Measurements from ENCODE around the gene PHF19.

Gene PHF19

GRCh38 chr9:120874226-120875194 lies 2.5 kb downstream of the PHF19 start:
- peaks cover 27 to 29% of the 10 kb centered on the region in 2 experiments for H3K4me1 ChIP-seq (ENCODE audit: control insufficient read depth in 1 of 2, insufficient read depth in 1 of 2, low read depth in 1 of 2, low read length in 1 of 2)
- no peak overlapping the region for H3K4me3 ChIP-seq (ENCODE audit: low read depth in 1 of 2, low read length in 1 of 2)
- H3K9me3 ChIP-seq, result no peaks in the 10 kb centered on the region
- H3K36me3 ChIP-seq, result peaks cover 8% of the 10 kb centered on the region
- no peak for TF ChIP-seq CTCF (IDR thresholded peaks at IDR 0.05)
- H3K27ac ChIP-seq, result peak overlapping the region; percentile 85
- H3K27me3 ChIP-seq, result no peaks in the 10 kb centered on the region

- Histone ChIP-seq H3K4me1 (ENCODE audit: control insufficient read depth in 1 of 2, insufficient read depth in 1 of 2, low read depth in 1 of 2, low read length in 1 of 2) (peaks cover 33 to 36% of the 10 kb centered on the region in 2 experiments), H3K27ac (no peak overlapping the region), H3K9me3 (no peaks in the 10 kb centered on the region), H3K27me3 (no peaks in the 10 kb centered on the region), H3K36me3 (peaks cover 8% of the 10 kb centered on the region), H3K4me3 (ENCODE audit: low read depth in 1 of 2, low read length in 1 of 2) (no peak overlapping the region)
- no peak for TF ChIP-seq CTCF (IDR thresholded peaks at IDR 0.05)
Measured at GRCh38 chr9:120873512-120873911, 3.5 kb downstream of the PHF19 start.

- no peak overlapping the region for H3K4me3 ChIP-seq (ENCODE audit: low read depth in 1 of 2, low read length in 1 of 2)
- no peak for TF ChIP-seq CTCF (IDR thresholded peaks at IDR 0.05)
- no peaks in the 10 kb centered on the region for H3K9me3 ChIP-seq
- no peaks in the 10 kb centered on the region for H3K27me3 ChIP-seq
- H3K36me3 ChIP-seq, result peaks cover 8% of the 10 kb centered on the region
- H3K27ac ChIP-seq, result no peak overlapping the region
- H3K4me1 ChIP-seq (ENCODE audit: control insufficient read depth in 1 of 2, insufficient read depth in 1 of 2, low read depth in 1 of 2, low read length in 1 of 2), result peaks cover 37 to 41% of the 10 kb centered on the region in 2 experiments
Measured at GRCh38 chr9:120872791-120873502, 4.0 kb downstream of the PHF19 start.

- H3K4me1 ChIP-seq (ENCODE audit: control insufficient read depth in 1 of 2, insufficient read depth in 1 of 2, low read depth in 1 of 2, low read length in 1 of 2), result peaks cover 25 to 30% of the 10 kb centered on the region in 2 experiments
- peaks cover 22% of the 10 kb centered on the region for H3K36me3 ChIP-seq
- no peaks in the 10 kb centered on the region for H3K27me3 ChIP-seq
- H3K4me3 ChIP-seq (ENCODE audit: low read depth in 1 of 2, low read length in 1 of 2), result no peak overlapping the region
- peak overlapping the region; percentile 93 for H3K27ac ChIP-seq
- H3K9me3 ChIP-seq, result no peaks in the 10 kb centered on the region
- no peak for TF ChIP-seq CTCF (IDR thresholded peaks at IDR 0.05)
Measured at GRCh38 chr9:120870206-120870605, 6.8 kb downstream of the PHF19 start.

GRCh38 chr9:120869726-120870125 lies 7.3 kb downstream of the PHF19 start:
- H3K4me1 ChIP-seq (ENCODE audit: control insufficient read depth in 1 of 2, insufficient read depth in 1 of 2, low read depth in 1 of 2, low read length in 1 of 2), result peaks cover 22 to 29% of the 10 kb centered on the region in 2 experiments
- H3K27ac ChIP-seq, result peak overlapping the region; percentile 93
- H3K4me3 ChIP-seq (ENCODE audit: low read depth in 1 of 2, low read length in 1 of 2), result peak overlapping the region; percentile 83 to 94
- peaks cover 24% of the 10 kb centered on the region for H3K36me3 ChIP-seq
- H3K9me3 ChIP-seq, result no peaks in the 10 kb centered on the region
- H3K27me3 ChIP-seq, result no peaks in the 10 kb centered on the region
- TF ChIP-seq CTCF (IDR thresholded peaks at IDR 0.05), result no peak
